ENCODE data around the gene SCAMP5.

SCAMP5 gene

DNA sequence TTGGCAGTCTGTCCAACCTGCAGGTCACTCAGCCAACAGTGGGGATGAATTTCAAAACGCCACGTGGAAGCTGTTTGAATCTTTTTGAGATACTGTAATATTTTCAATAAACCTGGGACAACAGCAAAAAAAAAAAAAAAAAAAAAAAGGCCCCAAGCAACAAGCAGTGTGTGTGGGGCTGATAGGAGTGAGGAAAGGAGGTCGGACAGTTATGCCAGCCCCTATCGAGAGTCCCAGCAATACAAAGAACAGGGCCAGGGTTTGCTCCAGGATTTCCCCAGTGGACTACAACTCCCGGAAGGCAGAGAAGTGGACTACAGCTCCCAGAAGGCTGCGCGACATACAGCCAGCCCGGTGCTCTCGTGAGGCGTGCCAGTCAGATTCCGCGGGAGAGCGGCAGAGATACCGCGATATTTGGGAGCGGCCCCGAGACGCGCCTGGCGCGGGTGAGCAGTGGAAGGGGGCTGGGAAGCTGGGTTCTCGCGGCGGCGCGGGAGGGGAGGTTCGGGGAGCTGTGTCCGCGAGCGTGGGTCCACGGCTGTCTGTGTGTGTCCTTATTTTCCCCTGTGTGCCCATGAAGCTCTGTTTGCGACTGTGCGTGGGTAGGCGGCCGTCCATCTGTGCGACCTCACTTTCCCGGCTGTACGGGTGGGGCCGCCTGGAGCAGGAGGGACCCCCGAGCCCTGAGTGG, 28.0 kb downstream of the SCAMP5 start, which contains the start of gene PPCDC:
TSS of gene PPCDC (plus strand) at position 410 of the 691 bp plus-strand sequence. CDS start 4,729 bp downstream, outside the sequence.
- DNase-seq (ENCODE audit: low spot score): peak; percentile 98

- peak; percentile 47 for DNase-seq (ENCODE audit: low spot score)
These were observed 28.7 kb downstream of the SCAMP5 start for GRCh38 chr15:75023872-75024636.

DNA sequence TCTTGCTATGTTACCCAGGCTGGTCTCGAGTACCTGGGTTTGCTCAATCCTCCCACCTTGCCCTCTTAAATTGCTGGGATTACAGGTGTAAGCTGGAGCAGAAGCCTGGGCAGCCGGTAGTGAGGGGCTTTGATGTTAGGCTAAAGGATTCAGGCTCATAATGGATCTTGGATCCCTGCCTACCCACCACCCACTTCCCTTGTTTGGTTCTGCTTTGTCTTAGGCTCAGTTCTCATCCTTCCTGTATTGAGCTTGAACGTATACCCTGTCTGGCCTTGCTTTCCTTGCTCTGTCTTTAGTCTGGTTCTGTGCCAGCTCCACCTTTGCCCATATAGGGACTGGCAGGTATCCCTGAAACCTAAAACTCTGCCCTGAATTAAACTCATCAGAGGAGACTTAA, 29.7 kb downstream of the SCAMP5 start:
- no peak for DNase-seq (ENCODE audit: low spot score)

DNA sequence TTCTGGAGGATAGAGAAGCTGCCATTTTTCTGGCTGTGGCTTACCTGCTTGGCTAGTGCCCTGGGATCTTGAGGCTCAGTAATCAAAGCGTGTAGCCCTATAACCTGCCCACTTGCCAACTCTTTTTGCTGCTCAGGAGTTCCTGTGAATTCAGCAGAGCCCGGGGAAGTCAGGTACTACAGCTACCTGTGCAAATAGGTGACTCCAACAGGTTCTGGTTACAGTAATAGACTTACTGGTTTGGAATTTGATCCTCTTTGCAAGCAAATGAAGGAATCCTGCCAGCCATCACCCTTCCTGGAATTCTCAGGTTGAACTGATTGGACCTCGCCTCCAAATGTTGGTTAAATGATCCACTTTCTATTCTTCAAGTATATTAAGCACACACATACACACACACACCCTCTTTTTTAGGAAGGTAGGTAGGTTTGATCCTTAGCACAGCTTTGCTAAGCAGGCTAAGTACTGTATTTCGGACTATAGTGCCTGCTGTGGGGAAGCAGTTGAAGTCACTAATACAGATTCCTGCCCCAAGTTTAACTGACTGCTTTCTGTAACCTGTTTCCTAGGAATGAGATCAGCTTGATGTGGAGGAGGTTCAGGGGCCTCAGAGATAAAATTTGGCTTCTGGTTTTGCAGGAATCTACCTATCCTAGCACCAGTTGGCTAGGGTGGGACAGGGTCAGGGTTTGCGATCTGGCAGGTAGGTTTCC, 30.3 kb downstream of the SCAMP5 start:
- no peak for DNase-seq (ENCODE audit: low spot score)

DNA sequence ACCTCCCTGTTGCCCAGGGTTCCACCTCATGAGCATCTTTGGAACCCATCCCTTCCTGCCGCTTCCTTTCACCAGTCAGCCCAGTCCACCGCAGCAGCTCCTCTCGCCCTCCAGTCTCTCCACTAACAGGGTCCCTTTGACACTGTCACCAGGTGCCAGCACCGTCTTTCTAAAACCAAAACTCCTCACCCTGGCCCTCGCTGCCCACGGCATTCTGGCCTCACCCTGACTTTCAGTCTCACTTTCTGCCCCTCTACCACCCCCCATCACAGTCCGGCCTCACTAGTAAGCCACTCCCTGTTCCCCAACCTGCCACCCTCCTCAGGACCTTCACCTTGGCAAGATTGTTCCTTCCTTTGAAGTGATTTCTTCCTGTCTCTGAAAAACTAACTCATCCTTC, 32.2 kb downstream of the SCAMP5 start:
- no peak for DNase-seq (ENCODE audit: low spot score)

- DNase-seq (ENCODE audit: low spot score): no peak
These were observed 33.6 kb downstream of the SCAMP5 start for GRCh38 chr15:75028991-75029377.

DNA sequence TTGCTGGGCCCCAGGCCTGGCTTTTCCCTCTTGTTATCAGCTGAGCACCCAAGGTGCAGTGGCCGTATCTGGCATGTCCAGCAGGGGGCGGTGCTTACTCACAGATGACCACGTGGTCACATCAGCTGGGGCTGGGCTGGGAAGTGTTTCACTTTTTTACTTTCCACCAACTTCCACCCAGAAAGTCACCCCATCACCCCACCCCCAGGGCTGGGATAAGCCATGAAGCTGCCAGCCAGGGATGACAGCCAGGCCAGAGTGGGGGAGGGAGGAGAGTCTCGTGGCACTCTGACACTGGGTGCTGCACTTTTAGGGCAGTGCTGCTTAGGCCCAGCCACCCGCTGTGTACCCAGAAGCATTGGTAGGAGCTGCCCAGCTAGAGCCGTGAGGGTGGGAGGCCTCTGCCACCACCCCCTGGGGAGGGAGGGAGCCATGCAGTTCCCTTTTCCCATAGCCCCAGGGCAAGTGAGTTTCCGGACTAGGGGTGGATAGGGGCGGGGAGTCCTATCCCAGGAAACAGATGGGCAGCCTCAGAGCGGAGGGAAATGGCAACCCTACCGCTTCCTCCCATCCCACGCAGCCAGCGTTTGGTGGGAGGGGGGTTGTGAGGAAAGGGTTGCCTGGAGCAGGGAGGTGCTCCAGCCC, 34.1 kb downstream of the SCAMP5 start:
- DNase-seq (ENCODE audit: low spot score): peak; percentile 92

DNA sequence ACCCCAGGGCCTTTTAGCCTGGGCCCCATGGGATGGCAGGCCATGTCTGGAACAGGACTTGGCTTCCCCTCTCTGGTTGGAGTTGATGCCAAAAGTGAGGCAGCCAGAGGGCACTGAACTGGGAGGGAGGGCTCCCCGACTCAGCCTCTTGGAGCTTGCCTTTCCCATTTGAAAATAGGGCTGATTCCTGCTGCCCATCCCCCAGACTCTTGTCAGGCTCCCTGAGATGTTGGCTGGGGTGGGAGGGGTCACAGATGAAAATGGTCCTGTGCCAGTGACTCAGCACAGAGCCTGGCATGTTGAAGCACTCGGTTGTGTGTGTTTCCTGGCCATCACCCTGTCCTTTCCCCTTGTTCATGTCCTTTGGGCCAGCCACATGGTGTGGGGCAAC, 34.7 kb downstream of the SCAMP5 start:
- no peak for DNase-seq (ENCODE audit: low spot score)

DNA sequence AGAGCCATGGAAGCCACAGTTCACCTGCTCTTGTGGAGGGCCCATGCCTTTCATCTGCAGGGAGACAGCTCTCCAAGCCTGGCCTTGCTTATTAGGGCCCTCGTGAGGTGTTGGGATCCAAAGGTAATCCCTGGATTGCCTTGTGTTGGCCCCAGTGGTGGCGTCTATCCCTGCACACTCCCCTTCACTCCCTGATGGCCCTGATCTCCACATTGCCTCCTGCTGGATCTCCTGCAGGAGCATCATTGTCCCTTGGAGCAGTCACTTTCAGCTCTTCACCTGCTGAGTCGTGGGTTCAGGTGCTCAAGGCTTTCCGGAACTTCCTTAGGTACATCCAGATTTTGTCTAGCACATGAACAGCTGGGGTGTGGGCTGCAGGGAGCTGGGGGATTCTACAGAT, 35.1 kb downstream of the SCAMP5 start:
- DNase-seq (ENCODE audit: low spot score): no peak

- DNase-seq (ENCODE audit: low spot score): no peak
These were observed 36.5 kb downstream of the SCAMP5 start for GRCh38 chr15:75031848-75032247.

GRCh38 chr15:75032395-75032794, 37.0 kb downstream of the SCAMP5 start:
- DNase-seq (ENCODE audit: low spot score): no peak

- DNase-seq (ENCODE audit: low spot score): no peak
These were observed 38.4 kb downstream of the SCAMP5 start for GRCh38 chr15:75033809-75034208.

GRCh38 chr15:75034615-75035014, 39.3 kb downstream of the SCAMP5 start:
- DNase-seq (ENCODE audit: low spot score): no peak

DNA sequence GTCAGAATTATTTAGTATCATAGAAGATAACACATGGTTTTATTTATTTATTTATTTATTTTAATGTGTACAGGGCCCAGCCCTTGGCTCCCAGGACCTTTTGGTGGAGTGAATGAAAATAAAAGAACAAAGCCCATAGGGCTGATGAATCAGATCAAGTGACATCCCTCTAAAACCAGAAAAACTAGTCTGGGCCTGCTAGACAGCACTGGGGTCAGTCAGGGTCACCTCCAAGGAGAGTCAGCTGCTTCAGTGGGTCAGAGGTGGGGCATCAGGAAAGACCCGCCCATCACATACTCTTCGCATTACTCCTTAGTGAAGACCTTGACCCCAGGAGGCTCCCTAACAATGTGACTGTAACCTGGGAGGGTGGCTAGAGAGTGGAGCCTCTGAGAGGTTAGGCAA, 40.9 kb downstream of the SCAMP5 start:
- no peak for DNase-seq (ENCODE audit: low spot score)

DNA sequence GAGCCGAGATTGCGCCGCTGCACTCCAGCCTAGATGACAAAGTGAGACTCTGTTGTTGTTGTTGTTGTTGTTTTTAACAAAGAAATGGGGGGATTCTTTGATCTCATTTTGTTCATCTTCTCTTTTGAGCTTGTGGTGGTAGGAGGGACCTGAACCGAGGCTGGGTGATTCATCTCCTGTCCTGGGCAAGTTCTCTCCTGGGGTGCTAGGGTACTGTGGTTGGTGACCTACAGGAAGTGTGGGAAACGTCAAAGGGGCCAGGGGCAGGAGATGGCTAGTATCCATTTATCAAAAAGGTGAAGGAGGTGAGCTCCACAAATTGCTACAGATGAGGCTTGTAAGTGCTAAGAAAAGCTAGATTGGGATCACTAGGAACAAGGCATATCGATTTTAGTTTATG, 42.3 kb downstream of the SCAMP5 start:
- DNase-seq (ENCODE audit: low spot score): no peak

GRCh38 chr15:75038231-75038630, 42.9 kb downstream of the SCAMP5 start:
- DNase-seq (ENCODE audit: low spot score): no peak

DNA sequence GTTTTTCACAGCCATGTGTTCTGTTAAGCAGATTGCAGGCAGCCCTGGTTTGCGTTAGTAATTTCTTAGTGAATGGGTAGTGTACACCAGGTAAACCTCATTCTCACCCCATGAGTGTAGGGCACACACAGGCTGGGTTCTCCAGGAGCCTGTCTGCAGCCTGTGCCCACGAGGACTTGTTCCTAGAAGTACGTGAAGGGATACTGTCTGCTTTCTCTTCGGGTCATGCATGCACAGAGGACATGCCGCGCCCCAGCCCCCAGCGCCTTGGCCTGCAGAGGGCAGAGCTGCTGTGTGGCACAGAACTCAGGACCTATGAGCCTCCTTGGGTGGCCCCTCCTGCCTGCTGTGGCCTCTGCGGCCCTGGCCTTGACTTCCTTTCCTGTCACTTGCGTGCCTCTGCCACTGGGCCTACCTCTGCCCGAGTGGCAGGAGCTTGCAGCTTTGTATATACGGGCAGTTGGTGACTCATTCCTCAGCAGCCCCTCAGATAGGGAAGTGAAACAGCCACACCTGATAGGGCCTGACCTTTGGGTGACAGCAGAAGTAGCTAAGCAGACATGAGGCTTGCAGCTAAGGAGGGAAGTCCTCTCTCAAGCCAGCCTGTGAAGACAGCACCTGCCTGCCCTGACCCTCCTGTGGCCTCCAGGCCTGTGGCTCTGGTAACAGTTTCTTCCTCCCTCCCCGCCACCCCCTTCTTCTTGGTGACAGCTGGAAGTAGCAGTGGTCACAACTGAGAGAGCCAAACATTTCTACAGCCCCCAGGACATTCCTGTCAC, 47.6 kb downstream of the SCAMP5 start:
- peak; percentile 24 for DNase-seq (ENCODE audit: low spot score)

- peak; percentile 96 for DNase-seq (ENCODE audit: low spot score)
These were observed 48.3 kb downstream of the SCAMP5 start for GRCh38 chr15:75043509-75044257.

DNA sequence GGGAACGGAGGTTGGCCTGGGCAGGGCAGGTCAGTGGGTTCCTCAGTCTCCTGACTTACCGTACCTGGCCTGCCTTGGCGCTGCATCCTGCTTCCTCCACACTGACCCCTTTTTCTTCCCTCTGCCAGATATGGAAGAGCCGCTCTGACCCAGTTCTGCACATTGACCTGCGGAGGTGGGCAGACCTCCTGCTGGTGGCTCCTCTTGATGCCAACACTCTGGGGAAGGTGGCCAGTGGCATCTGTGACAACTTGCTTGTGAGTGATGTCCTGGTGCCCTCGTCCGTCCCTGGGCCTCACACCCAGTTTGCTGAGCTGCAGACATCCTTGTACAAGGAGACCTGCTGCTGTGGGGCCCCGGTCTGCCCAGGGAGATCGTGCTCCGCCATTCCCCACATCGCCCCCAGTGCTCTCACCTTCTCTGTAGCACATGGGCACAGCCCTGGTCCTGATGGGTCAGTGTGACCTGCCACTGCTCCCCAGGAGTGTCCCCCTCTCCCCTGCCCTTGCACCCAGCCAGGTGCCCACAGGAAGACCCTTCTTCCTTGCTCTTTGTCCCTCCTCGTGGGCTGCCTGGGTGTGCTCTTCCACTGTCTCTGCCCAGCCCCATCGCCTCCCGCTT, 49.0 kb downstream of the SCAMP5 start:
- DNase-seq (ENCODE audit: low spot score): no peak

- no peak for DNase-seq (ENCODE audit: low spot score)
These were observed 50.1 kb downstream of the SCAMP5 start for GRCh38 chr15:75045332-75046015.

Data from GM03348 (cell line).